LNCaP clone FGC (cell line): ENCODE measurements around the gene AGFG2.

Experiments
- DNase-seq: peaks from one replicate; pipeline ENCODE4 v3.0.0-alpha.2; 2011; ENCODE audit warnings: low read depth
- H3K4me3 ChIP-seq: 2 replicates; pipeline ENCODE4 v1.5.1; 2011; ENCODE audit warnings: mild to moderate bottlenecking, low read depth, low read length, control low read depth
- TF ChIP-seq, protein P1 (sequence below): IDR thresholded peaks from 2 replicates; pipeline ENCODE4 v1.5.1; 2012; ENCODE audit warnings: mild to moderate bottlenecking; ENCODE audit not compliant: control insufficient read depth, insufficient read depth; ENCODE audit errors: extremely low read depth

AGFG2 gene

GRCh38 chr7:100566018-100566531, 27.1 kb downstream of the AGFG2 start:
- TF ChIP-seq, protein P1, sequence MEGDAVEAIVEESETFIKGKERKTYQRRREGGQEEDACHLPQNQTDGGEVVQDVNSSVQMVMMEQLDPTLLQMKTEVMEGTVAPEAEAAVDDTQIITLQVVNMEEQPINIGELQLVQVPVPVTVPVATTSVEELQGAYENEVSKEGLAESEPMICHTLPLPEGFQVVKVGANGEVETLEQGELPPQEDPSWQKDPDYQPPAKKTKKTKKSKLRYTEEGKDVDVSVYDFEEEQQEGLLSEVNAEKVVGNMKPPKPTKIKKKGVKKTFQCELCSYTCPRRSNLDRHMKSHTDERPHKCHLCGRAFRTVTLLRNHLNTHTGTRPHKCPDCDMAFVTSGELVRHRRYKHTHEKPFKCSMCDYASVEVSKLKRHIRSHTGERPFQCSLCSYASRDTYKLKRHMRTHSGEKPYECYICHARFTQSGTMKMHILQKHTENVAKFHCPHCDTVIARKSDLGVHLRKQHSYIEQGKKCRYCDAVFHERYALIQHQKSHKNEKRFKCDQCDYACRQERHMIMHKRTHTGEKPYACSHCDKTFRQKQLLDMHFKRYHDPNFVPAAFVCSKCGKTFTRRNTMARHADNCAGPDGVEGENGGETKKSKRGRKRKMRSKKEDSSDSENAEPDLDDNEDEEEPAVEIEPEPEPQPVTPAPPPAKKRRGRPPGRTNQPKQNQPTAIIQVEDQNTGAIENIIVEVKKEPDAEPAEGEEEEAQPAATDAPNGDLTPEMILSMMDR, result no peak
- H3K4me3 ChIP-seq, result no peak overlapping the region
- no peak for DNase-seq

- TF ChIP-seq, protein P1, result no peak
- no peak for DNase-seq
- H3K4me3 ChIP-seq, result no peak overlapping the region
These were observed 28.2 kb downstream of the AGFG2 start for GRCh38 chr7:100567031-100567730.

- TF ChIP-seq, protein P1, result no peak
- H3K4me3 ChIP-seq, result no peak overlapping the region
- DNase-seq, result no peak
These were observed 28.8 kb downstream of the AGFG2 start for GRCh38 chr7:100567751-100568175.

GRCh38 chr7:100568176-100568895, 29.3 kb downstream of the AGFG2 start:
- TF ChIP-seq, protein P1, result no peak
- DNase-seq, result no peak
- no peak overlapping the region for H3K4me3 ChIP-seq

DNA sequence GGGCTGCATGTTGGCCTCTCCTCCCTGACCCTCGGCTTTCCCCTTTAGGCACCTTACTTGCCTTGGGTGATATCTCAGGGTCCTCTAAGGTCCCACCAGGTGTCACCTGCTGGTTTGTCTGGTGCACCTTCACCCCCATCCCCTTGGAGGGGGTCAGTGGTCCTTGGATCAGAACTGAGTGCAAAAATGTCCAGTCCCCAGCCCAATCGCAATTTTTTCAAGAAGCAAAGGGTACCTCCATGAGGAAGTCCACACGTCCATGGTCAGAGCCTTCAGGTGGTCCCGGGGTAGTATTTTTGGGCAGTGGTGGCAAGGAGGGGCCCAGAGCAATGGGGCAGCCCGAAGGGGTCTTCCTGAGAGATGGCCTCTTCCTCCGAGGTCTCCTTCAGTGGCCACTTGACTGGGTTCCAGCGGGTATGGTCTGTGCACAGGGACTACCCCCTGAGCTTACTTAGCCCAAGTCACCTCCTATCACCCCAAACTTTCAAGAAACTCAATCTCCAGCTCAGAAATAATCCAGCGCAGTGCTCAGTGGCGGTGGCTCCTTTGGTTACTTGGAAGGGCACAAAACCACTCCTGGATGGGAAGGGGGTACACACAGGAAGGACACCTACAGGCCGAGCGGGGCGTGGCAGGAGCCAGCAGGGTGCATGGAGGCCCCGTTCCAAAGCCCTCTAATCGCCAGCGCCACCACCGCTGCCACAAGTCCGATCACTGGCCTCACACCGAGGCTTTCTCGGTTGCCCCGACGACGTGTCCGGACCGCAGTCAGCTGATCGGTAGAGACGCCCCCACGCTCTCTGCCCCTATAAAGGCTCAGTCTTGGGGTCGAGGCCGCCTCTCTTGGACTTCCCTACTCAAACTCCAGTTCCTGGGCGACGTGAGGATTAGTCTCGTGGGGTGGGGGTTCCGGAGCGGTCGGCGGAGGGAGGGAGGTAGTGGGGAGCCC, 30.2 kb downstream of the AGFG2 start:
- DNase-seq, result no peak
- TF ChIP-seq, protein P1, result peak; percentile 27; the same call in 1 of the 2 replicates
- H3K4me3 ChIP-seq, result no peak overlapping the region
